ENCODE data around the gene NMD3.

GRCh38 chr3:161272524-161272923 is 51.4 kb downstream of the NMD3 start:
- TF ChIP-seq CTCF (CRISPR knock-in tag; IDR thresholded peaks at IDR 0.05), result no peak
- no peak for TF ChIP-seq PRMT3 (CRISPR knock-in tag; IDR thresholded peaks at IDR 0.05; ENCODE audit: borderline replicate concordance, low read depth)
- no peak for TF ChIP-seq ZSCAN25 (CRISPR knock-in tag; IDR thresholded peaks at IDR 0.05)
- no peak for TF ChIP-seq ZNF784 (CRISPR knock-in tag; IDR thresholded peaks at IDR 0.05; ENCODE audit: borderline replicate concordance)
- TF ChIP-seq CREB3 (CRISPR knock-in tag; IDR thresholded peaks at IDR 0.05), result no peak
- no peak for TF ChIP-seq MAFK (conservative IDR thresholded peaks at IDR 0.05 in 1 of 2, IDR thresholded peaks at IDR 0.05 in 1 of 2; ENCODE audit: low read length in 2 of 2)
- no peak for TF ChIP-seq FOXK2 (IDR thresholded peaks at IDR 0.05)
- no peak for TF ChIP-seq HIVEP1 (CRISPR knock-in tag; IDR thresholded peaks at IDR 0.05)
